ENCODE data around the gene TNK2. TPM values are rescaled to one million over a fixed set of nuclear protein-coding genes. Genes with fewer than 3 reads are reported as not detected.

Gene TNK2
- total and polyA plus RNA-seq, 2 of the 8 experiments (the other 6 are each of a cell fraction or from before 2014, with no cell fraction given) = 10.4 to 33.9 TPM

DNA sequence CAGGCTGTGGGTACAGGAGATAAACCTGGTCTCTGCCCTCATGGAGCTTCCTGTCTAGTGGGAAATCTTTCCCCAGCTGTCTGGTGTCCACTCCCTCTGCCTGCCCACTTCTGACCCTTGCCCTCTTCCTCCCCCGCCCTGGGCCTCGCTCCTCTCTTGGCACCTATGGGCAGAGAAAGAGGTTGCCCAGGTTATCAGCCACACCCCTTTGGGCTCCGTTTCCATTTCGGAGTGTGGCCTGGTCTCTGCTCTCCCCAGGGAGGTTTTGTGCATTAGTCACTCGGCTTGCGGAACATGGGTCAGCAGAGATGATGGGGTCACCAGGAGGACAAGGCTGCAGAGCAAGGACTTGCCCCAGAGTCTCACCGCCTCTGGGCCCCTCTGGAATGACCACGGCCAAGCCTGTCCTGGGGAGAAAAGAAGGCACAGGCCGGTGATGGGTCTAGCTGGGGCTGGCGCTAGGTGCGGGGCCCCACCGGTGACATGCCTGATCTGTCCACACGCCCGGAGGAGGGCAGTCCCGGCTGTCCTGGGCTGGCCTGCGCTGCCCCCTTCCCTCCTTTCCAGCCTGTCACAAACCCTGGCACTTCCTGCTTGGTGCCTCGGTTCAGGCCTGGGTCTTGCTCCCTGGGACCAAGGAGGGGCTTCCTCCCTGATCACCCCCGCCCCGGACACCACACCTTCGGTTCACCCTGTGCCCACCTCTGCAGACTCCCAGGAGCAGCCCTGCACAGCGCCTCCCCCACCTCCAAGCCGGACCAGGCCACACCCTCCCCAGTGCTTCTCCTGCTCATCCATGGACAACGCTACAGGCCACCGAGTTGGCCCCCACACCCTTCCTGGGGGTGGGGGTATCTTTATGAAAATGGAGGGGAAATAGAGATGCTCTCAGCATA is 61.0 kb downstream of the TNK2 start (continued):
- TF ChIP-seq, protein P1, sequence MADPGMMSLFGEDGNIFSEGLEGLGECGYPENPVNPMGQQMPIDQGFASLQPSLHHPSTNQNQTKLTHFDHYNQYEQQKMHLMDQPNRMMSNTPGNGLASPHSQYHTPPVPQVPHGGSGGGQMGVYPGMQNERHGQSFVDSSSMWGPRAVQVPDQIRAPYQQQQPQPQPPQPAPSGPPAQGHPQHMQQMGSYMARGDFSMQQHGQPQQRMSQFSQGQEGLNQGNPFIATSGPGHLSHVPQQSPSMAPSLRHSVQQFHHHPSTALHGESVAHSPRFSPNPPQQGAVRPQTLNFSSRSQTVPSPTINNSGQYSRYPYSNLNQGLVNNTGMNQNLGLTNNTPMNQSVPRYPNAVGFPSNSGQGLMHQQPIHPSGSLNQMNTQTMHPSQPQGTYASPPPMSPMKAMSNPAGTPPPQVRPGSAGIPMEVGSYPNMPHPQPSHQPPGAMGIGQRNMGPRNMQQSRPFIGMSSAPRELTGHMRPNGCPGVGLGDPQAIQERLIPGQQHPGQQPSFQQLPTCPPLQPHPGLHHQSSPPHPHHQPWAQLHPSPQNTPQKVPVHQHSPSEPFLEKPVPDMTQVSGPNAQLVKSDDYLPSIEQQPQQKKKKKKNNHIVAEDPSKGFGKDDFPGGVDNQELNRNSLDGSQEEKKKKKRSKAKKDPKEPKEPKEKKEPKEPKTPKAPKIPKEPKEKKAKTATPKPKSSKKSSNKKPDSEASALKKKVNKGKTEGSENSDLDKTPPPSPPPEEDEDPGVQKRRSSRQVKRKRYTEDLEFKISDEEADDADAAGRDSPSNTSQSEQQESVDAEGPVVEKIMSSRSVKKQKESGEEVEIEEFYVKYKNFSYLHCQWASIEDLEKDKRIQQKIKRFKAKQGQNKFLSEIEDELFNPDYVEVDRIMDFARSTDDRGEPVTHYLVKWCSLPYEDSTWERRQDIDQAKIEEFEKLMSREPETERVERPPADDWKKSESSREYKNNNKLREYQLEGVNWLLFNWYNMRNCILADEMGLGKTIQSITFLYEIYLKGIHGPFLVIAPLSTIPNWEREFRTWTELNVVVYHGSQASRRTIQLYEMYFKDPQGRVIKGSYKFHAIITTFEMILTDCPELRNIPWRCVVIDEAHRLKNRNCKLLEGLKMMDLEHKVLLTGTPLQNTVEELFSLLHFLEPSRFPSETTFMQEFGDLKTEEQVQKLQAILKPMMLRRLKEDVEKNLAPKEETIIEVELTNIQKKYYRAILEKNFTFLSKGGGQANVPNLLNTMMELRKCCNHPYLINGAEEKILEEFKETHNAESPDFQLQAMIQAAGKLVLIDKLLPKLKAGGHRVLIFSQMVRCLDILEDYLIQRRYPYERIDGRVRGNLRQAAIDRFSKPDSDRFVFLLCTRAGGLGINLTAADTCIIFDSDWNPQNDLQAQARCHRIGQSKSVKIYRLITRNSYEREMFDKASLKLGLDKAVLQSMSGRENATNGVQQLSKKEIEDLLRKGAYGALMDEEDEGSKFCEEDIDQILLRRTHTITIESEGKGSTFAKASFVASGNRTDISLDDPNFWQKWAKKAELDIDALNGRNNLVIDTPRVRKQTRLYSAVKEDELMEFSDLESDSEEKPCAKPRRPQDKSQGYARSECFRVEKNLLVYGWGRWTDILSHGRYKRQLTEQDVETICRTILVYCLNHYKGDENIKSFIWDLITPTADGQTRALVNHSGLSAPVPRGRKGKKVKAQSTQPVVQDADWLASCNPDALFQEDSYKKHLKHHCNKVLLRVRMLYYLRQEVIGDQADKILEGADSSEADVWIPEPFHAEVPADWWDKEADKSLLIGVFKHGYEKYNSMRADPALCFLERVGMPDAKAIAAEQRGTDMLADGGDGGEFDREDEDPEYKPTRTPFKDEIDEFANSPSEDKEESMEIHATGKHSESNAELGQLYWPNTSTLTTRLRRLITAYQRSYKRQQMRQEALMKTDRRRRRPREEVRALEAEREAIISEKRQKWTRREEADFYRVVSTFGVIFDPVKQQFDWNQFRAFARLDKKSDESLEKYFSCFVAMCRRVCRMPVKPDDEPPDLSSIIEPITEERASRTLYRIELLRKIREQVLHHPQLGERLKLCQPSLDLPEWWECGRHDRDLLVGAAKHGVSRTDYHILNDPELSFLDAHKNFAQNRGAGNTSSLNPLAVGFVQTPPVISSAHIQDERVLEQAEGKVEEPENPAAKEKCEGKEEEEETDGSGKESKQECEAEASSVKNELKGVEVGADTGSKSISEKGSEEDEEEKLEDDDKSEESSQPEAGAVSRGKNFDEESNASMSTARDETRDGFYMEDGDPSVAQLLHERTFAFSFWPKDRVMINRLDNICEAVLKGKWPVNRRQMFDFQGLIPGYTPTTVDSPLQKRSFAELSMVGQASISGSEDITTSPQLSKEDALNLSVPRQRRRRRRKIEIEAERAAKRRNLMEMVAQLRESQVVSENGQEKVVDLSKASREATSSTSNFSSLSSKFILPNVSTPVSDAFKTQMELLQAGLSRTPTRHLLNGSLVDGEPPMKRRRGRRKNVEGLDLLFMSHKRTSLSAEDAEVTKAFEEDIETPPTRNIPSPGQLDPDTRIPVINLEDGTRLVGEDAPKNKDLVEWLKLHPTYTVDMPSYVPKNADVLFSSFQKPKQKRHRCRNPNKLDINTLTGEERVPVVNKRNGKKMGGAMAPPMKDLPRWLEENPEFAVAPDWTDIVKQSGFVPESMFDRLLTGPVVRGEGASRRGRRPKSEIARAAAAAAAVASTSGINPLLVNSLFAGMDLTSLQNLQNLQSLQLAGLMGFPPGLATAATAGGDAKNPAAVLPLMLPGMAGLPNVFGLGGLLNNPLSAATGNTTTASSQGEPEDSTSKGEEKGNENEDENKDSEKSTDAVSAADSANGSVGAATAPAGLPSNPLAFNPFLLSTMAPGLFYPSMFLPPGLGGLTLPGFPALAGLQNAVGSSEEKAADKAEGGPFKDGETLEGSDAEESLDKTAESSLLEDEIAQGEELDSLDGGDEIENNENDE (IDR thresholded peaks at IDR 0.05; ENCODE audit: insufficient replicate concordance, low read length) = no peak
- no peak for TF ChIP-seq POLR2A (IDR thresholded peaks at IDR 0.05; ENCODE audit: control extremely low read depth in 1 of 2, low read depth in 2 of 2, low read length in 2 of 2)
